ENCODE results near the gene VMAC.
A peak's percentile ranks its signal among the peaks of the same experiment; 100 is the strongest.

The VMAC gene

GRCh38 chr19:5954293-5954692, 49.6 kb downstream of the VMAC start:
- TF ChIP-seq EZH2phosphoT487 (IDR thresholded peaks at IDR 0.05; ENCODE audit: borderline replicate concordance, low read length) (no peak), CTCF (IDR thresholded peaks at IDR 0.05; ENCODE audit: low read depth, low read length, poor library complexity, severe bottlenecking) (no peak)
- Histone ChIP-seq H3K27me3 (ENCODE audit: control insufficient read depth, low read length) (no peaks in the 10 kb centered on the region), H3K27ac (ENCODE audit: low read depth, low read length) (no peak overlapping the region), H3K4me2 (ENCODE audit: low read length) (no peak overlapping the region), H3K36me3 (ENCODE audit: control insufficient read depth, low read length) (peaks cover 53% of the 10 kb centered on the region), H3K9me3 (ENCODE audit: control insufficient read depth, insufficient read depth, low read length) (no peaks in the 10 kb centered on the region), H3K4me3 (ENCODE audit: low read length) (no peak overlapping the region), H3K9me2 (replicated peaks; ENCODE audit: control insufficient read depth, low read length) (no peaks in the 10 kb centered on the region), H3K4me1 (ENCODE audit: control insufficient read depth, low read length) (peaks cover 57% of the 10 kb centered on the region), H4K20me1 (ENCODE audit: control insufficient read depth, insufficient read depth, low read depth, low read length) (peaks cover 40% of the 10 kb centered on the region), H3K79me2 (ENCODE audit: control insufficient read depth, low read length) (peaks cover 100% of the 10 kb centered on the region), H3F3A (ENCODE audit: control insufficient read depth, insufficient read depth) (no peaks in the 10 kb centered on the region)

GRCh38 chr19:5955636-5955935, 50.9 kb downstream of the VMAC start:
- TF ChIP-seq EZH2phosphoT487 (IDR thresholded peaks at IDR 0.05; ENCODE audit: borderline replicate concordance, low read length) (no peak), CTCF (IDR thresholded peaks at IDR 0.05; ENCODE audit: low read depth, low read length, poor library complexity, severe bottlenecking) (no peak)
- peaks cover 46% of the 10 kb centered on the region for H3K36me3 ChIP-seq (ENCODE audit: control insufficient read depth, low read length)
- H4K20me1 ChIP-seq (ENCODE audit: control insufficient read depth, insufficient read depth, low read depth, low read length), result peaks cover 40% of the 10 kb centered on the region
- no peak overlapping the region for H3K27ac ChIP-seq (ENCODE audit: low read depth, low read length)
- peak overlapping the region; percentile 3 for H3K4me2 ChIP-seq (ENCODE audit: low read length)
- H3K9me3 ChIP-seq (ENCODE audit: control insufficient read depth, insufficient read depth, low read length), result no peaks in the 10 kb centered on the region
- no peaks in the 10 kb centered on the region for H3K27me3 ChIP-seq (ENCODE audit: control insufficient read depth, low read length)
- H3K9me2 ChIP-seq (replicated peaks; ENCODE audit: control insufficient read depth, low read length), result no peaks in the 10 kb centered on the region
- H3F3A ChIP-seq (ENCODE audit: control insufficient read depth, insufficient read depth), result no peaks in the 10 kb centered on the region
- no peak overlapping the region for H3K4me3 ChIP-seq (ENCODE audit: low read length)
- peaks cover 57% of the 10 kb centered on the region for H3K4me1 ChIP-seq (ENCODE audit: control insufficient read depth, low read length)
- H3K79me2 ChIP-seq (ENCODE audit: control insufficient read depth, low read length), result peaks cover 100% of the 10 kb centered on the region

- Histone ChIP-seq H3K79me2 (ENCODE audit: control insufficient read depth, low read length) (peaks cover 100% of the 10 kb centered on the region), H3K4me2 (ENCODE audit: low read length) (no peak overlapping the region), H3K36me3 (ENCODE audit: control insufficient read depth, low read length) (peaks cover 41% of the 10 kb centered on the region), H3K27me3 (ENCODE audit: control insufficient read depth, low read length) (no peaks in the 10 kb centered on the region), H3K9me3 (ENCODE audit: control insufficient read depth, insufficient read depth, low read length) (no peaks in the 10 kb centered on the region), H3K27ac (ENCODE audit: low read depth, low read length) (no peak overlapping the region), H3K9me2 (replicated peaks; ENCODE audit: control insufficient read depth, low read length) (no peaks in the 10 kb centered on the region), H3F3A (ENCODE audit: control insufficient read depth, insufficient read depth) (no peaks in the 10 kb centered on the region), H3K4me1 (ENCODE audit: control insufficient read depth, low read length) (peaks cover 56% of the 10 kb centered on the region), H4K20me1 (ENCODE audit: control insufficient read depth, insufficient read depth, low read depth, low read length) (peaks cover 35% of the 10 kb centered on the region), H3K4me3 (ENCODE audit: low read length) (no peak overlapping the region)
- no peak for TF ChIP-seq EZH2phosphoT487 (IDR thresholded peaks at IDR 0.05; ENCODE audit: borderline replicate concordance, low read length)
- no peak for TF ChIP-seq CTCF (IDR thresholded peaks at IDR 0.05; ENCODE audit: low read depth, low read length, poor library complexity, severe bottlenecking)
Observed at GRCh38 chr19:5956323-5956722, 51.7 kb downstream of the VMAC start.

- Histone ChIP-seq H3K79me2 (ENCODE audit: control insufficient read depth, low read length) (peaks cover 100% of the 10 kb centered on the region), H3F3A (ENCODE audit: control insufficient read depth, insufficient read depth) (no peaks in the 10 kb centered on the region), H3K4me3 (ENCODE audit: low read length) (no peak overlapping the region), H3K9me3 (ENCODE audit: control insufficient read depth, insufficient read depth, low read length) (no peaks in the 10 kb centered on the region), H4K20me1 (ENCODE audit: control insufficient read depth, insufficient read depth, low read depth, low read length) (peaks cover 35% of the 10 kb centered on the region), H3K4me2 (ENCODE audit: low read length) (no peak overlapping the region), H3K9me2 (replicated peaks; ENCODE audit: control insufficient read depth, low read length) (no peaks in the 10 kb centered on the region), H3K27ac (ENCODE audit: low read depth, low read length) (no peak overlapping the region), H3K36me3 (ENCODE audit: control insufficient read depth, low read length) (peaks cover 37% of the 10 kb centered on the region), H3K4me1 (ENCODE audit: control insufficient read depth, low read length) (peaks cover 52% of the 10 kb centered on the region), H3K27me3 (ENCODE audit: control insufficient read depth, low read length) (no peaks in the 10 kb centered on the region)
- TF ChIP-seq EZH2phosphoT487 (IDR thresholded peaks at IDR 0.05; ENCODE audit: borderline replicate concordance, low read length) (no peak), CTCF (IDR thresholded peaks at IDR 0.05; ENCODE audit: low read depth, low read length, poor library complexity, severe bottlenecking) (no peak)
Observed at GRCh38 chr19:5956728-5957127, 52.1 kb downstream of the VMAC start.

Data from DOHH2 (cell line).